GM18526 (cell line): ENCODE results near the gene GLP2R.

Experiments
- POLR2A ChIP-seq: IDR thresholded peaks from 3 replicates; pipeline ENCODE4 v1.6.1; 2011; ENCODE audit not compliant: insufficient read length; ENCODE audit errors: extremely low read depth

Gene GLP2R

DNA sequence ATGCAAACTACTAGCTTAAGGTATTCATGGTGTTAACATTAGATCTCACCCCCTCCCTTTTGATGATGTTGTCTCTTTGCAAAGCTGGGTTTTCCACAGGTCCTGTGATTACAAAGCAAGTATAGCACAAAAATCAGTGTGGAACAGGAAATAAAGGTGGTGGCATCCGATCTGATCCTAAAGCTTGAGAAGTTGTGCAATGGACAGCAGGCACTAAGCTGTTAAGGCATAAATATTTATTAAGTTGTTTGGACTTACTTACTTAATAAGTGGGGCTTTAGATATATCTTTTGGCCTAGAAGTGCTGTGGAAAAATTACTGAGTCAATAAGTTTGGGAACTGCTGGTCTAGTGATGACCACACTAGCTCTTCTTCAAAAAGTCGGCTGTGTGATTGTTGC lies 5.0 kb downstream of the GLP2R start:
- TF ChIP-seq POLR2A: no peak

DNA sequence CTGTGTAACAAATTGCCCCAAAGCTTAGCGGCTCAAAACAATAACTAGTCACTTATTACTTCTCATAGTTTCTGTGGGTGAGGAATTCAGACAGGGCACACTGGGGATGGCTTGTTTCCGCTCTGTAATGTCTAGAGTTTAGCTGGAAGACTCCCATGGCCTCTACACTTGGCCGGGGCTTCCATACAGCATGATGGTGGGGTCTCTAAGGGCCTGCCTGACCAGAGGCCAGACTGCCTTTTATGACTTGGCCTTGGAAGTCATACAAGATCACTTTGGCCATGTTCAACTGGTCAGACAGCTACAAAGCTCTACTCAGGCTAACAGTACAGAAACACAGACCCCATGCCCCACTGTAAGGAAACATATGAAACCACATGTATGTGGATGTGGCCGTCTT lies 8.2 kb downstream of the GLP2R start:
- no peak for TF ChIP-seq POLR2A

DNA sequence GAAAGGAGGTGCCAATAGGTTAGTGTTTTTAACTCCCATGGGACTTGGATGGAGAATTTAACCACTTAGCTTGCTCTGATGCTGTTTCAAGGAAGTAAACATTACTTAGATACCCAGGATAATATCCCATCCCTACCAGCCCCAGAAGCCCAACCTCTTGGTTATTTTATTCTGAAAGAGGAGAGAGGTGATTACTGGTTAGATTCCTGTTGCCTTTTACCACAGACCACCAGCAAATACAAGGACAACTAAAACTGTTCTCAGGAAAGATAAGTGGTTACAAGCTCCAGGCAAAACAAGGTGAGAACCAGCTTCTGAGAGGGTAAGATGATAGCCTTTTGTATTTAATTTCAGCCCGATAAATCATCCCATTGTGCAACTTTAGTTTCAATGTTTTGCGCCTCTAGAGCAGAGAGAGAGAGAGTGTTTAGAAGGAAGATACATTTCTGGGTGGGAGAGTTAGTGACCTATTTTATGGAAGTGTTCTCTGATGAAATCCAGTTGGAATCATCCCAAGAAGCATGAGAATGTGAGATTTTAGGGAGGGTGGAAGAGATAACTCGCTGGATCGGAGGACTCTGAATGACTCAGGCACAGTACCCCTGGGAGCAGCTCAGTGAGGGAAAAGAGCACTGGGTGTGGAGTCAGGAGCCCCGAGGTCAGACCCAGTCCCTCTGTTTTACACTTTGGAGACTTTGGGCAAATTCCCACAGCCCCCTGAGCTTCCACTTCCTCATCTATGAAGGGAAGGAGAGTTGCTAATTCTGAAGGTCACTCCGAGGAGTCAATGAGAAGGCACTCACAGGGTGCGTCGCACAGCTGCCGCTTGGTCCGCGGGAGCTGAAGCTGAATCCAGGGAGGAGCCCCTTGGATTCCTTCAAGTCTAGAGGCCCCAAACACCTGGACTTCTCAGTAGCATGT lies 12.1 kb downstream of the GLP2R start:
- TF ChIP-seq POLR2A: no peak

DNA sequence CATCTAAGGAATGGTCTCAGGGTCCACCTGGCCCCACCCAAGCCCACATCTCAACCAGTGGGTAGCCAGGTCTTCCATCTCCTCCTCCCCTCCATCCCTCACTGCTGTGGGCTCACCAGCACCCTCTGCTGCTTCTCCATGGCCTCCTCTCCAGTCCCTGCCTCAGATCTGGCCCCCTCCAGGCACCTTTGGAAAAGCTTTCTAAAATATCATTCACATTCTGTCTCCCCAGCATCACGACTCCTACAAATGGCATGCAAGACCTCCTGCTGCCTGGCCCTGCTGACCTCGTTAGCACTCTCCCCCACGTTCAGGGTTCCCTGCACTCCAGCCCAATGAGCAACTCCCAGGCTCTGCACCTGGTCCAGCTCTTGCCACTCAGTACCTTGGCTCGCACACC lies 13.7 kb downstream of the GLP2R start:
- no peak for TF ChIP-seq POLR2A

DNA sequence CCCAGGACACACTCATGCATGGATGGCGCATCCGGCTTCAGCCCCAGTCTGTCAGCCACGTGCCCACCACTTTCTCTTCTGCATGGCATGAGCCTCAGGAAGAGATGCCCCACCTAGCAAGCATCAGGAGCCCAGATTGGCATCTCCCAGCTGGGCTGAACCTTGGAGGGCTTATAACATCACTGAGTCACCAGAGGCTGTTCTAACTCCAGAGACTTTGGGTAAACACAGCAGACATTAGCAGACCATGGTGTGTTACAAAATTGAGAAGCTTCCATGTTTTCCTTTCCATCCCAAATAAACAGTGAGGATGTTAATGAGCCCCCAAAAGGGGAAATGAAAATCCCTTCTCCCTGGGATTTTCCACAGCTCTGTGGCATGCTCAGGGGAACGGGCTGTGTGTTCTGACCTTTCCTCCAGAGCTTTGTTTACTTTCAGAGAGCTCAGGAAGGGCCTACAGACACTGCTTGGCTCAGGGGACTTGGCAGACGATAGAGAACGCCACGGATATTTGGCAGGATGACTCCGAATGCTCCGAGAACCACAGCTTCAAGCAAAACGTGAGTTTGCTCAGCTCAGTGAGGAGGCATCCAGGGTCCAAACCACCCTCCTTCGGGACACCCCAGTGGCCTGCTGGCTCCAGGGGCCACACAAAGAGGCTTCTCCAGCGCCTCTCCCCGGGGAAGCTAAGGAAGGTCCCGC lies 16.5 kb downstream of the GLP2R start:
- TF ChIP-seq POLR2A: no peak

DNA sequence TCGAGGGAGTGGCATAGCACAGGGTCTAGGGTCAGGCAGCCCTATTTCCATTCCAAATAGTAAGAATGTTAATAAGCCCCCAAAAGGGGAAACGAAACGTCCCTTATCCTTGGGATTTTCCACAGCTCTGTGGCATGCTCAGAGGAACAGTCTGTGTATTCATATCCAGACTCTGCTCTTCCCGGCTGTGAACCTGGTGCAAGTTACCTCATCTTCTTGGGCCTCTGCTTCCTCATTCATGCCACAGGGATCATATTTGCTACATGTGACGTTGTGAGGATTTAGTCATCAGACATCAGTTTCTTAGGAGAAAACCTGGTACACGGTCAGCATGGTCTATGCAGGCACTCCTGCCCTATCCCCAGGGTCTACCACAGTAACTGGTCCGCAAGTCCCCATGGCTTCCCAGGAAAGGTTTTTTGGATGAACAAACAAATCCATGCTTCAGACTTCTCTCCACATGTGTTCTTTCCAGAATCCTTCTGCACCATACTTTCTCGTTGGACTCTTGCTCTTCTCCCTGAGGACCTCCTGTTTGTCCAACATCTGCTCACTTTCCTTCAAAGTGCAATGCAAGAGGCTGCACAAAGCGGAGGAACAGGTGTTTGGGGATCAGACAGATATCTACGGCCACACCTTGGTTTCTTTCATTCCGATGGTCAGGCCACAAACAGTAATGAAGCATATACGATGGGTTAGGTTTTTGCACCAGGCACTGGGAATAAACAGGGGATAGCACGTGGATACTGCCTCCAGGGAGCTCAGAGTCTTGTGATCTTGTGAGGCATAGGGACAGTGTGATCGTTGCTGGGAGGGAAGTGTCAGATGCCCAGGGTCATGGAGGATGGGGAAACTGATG lies 17.7 kb downstream of the GLP2R start:
- TF ChIP-seq POLR2A: no peak

DNA sequence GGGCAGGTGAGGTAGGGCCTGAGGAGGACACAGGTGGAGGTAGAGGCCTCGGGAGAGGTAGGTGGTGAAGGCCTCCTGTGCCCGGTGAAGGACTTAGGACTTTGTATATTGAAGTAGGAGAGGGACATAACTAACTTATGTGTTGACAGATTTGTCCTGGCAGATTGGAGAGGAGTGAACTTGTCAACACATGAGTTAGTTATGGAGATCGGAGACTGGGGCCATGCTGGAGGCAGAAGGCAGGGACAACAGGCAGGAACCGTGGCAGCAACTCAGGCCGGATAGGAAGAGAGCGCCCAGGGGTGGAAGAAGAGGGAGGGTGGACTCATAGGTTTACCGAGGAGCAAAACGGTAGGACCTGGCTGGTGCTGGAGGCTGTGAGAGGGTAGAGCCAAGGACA lies 18.4 kb downstream of the GLP2R start:
- TF ChIP-seq POLR2A: no peak

DNA sequence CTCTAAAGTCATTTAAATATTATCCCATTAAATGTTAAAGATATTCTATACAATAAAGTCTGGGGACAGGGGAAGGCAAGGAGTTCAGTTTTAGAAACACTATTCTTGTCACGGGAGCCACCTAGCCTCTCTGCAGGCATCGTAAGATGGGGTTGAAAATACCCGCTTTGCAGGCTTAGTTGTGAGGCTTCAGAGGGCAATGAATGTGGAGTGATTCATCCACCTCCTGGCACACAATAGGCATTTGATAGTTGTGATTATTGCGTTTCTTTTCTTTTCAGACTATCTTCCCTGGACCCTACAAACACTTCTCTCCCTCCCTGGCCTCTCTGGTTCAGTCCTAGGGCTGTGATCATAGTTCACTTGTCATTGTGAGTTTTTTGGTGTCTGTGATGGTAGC lies 19.6 kb downstream of the GLP2R start:
- TF ChIP-seq POLR2A: no peak

DNA sequence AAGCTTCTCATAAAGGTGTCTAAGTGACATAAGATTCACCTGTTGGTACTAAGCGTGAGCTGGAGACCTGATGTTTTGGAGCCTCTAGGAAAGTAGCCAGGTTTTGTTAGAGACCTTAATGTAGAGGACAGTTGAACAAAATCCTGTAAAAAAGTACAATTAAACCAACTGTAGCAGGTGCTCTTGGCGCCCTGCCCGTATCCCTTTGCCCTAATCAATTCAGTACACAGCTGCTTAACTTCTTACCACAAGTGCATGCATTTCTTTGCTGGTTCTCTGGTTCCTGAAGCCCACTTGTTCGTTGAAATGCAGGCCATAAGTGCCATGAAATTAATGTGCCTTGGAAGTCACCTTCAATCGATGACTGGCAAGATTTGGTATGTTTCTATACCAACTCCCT lies 24.4 kb downstream of the GLP2R start:
- TF ChIP-seq POLR2A: no peak

DNA sequence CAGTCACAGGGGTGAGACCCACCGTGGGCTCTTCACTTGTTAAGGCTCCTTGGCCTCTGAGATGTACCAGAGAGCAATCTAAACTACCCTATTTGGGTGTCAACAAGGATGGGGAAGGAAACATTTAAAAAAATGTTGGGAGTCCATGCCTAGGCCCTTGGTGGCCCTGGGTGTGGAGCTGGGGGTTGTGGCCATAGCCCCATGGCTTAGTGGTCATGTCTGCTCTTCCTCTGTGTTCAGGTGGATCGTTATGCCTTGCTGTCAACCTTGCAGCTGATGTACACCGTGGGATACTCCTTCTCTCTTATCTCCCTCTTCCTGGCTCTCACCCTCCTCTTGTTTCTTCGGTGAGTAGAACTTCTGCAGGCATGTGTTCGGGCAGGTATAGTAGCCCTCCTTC lies 28.5 kb downstream of the GLP2R start:
- no peak for TF ChIP-seq POLR2A

DNA sequence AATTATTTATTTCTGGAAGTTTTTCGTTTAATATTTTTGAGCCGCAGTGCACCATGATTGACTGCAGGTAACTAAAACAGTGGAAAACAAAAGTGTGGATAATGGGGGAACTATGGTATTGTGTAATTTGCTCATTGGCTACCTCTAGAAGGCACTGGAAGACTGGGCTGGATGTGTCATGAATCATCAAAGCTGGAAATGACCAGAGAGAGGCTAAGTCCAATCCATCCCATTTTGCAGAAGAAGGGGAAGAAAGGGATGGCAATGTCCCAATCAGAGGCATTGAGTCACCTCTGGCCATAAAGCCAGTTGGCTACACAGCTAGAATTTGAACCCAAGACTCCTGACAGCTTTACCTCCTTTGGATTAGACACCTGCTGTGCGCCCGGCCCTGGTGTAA lies 29.3 kb downstream of the GLP2R start:
- no peak for TF ChIP-seq POLR2A

DNA sequence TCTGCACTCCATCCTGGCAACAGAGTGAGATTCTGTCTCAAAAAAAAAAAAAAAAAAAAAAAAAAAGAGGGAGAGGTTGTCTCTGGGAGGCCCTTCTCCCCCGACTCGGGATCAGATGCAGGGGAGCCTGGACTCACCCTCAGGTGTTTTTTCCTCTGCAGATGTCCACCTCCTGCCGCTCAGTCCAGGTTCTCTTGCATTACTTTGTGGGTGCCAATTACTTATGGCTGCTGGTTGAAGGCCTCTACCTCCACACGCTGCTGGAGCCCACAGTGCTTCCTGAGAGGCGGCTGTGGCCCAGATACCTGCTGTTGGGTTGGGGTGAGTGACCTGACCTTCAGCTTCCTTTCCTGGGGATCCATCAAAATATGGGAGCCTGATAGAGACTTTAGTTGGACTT lies 34.1 kb downstream of the GLP2R start:
- no peak for TF ChIP-seq POLR2A

DNA sequence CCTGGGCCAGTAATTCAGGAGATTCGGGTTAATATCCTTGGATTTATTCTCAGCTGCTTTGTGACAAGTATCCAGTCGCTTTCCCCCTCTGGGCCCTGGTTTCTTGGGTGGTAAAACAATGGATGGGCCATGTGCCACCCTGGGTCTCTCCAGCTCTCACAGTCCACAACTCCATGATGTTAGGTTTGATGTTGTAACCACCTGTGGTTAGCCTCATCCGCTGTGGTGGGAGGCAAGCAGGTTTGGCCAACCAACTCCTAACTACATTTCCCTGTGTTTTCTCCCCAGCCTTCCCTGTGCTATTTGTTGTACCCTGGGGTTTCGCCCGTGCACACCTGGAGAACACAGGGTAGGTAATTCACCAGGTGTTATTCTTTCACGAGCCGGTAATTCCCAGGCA lies 35.1 kb downstream of the GLP2R start:
- no peak for TF ChIP-seq POLR2A

DNA sequence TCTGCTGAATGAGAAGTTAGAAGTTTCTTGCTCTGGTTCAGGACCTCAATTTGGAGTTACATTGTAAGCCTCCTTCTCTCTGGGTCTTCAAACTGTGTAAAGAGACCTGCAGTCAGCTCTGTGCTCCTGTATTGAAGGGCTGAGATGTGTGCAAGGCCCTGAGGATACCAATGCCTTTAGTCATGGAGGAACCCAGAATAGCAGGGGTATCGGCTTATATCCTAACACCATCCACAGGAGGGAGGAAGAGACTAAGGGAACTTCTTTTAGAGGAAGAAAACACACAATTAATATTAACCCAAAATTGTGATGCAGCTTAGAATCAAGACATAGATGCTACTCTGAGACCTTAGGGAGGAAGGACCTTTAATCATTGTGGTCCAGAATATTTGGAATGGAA lies 36.5 kb downstream of the GLP2R start:
- no peak for TF ChIP-seq POLR2A

DNA sequence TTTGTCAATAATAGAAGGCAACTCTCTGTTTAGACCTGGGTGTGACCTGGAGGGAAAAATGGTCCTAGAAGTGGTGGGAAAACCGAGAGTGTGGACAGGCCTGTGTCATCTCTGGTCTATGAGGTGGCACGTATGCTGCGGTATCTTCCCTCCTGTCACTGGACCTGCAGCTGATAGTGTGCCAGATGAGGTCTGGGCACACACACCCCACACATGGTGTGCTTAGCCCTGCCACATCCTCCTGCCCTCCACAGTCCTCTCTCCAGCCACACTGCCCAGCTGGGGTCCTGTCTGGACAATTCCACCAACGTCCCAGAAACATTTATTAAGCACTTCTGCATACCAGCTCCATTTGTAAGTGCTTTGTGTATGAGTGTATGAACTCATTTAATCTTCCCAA lies 37.2 kb downstream of the GLP2R start:
- no peak for TF ChIP-seq POLR2A

DNA sequence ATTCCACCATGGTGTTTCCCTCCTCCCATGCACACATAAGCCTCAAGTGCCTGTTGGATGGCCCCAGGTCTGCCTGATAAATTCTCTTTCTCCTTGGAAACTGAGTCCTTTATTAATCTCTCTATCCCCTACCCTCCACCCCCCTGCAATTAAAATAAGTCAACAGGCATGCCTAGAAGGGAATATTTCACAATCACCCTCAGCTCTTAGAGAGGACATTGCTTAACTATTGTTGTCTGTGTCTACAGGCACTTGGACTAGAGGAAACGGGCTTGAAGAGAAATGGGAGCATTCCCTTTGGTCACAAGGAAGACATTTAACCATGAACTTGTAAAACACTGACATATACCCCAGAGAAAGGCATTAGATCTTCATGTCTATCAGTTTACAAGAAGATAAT lies 39.9 kb downstream of the GLP2R start:
- TF ChIP-seq POLR2A: no peak
